Measurements from ENCODE around the gene MEGF11.

GRCh38 chr15:66039117-66039871 lies 214.3 kb downstream of the MEGF11 start:
- TF ChIP-seq CTCF (IDR thresholded peaks at IDR 0.05 in 2 of 3, conservative IDR thresholded peaks at IDR 0.05 in 1 of 3; ENCODE audit: borderline replicate concordance in 1 of 3, insufficient read depth in 1 of 3, low read depth in 2 of 3, low read length in 2 of 3) (no peak), POLR2AphosphoS5 (IDR thresholded peaks at IDR 0.05; ENCODE audit: low read depth, low read length) (no peak), ATF3 (IDR thresholded peaks at IDR 0.05) (no peak), YY1 (IDR thresholded peaks at IDR 0.05; ENCODE audit: extremely low read depth, insufficient replicate concordance, low read depth, low read length) (no peak), EZH2 (IDR thresholded peaks at IDR 0.05) (no peak), SRF (IDR thresholded peaks at IDR 0.05; ENCODE audit: low read depth) (no peak), SP1 (IDR thresholded peaks at IDR 0.05; ENCODE audit: low read depth) (no peak), EZH2phosphoT487 (IDR thresholded peaks at IDR 0.05; ENCODE audit: borderline replicate concordance) (no peak), POLR2A (IDR thresholded peaks at IDR 0.05; ENCODE audit: borderline replicate concordance, extremely low read depth, insufficient read depth, insufficient read length) (no peak), CEBPB (IDR thresholded peaks at IDR 0.05; ENCODE audit: low read depth) (no peak)
